A172 (cell line): ENCODE data around the gene ADGRA1. TPM values are rescaled to one million over a fixed set of nuclear protein-coding genes. Genes with fewer than 3 reads are reported as not detected.
A peak's percentile ranks its signal among the peaks of the same experiment; 100 is the strongest.

ENCODE experiments used
- DNase-seq: peaks from one replicate; pipeline ENCODE4 v3.0.0-alpha.2; 2015; ENCODE audit warnings: low spot score
- total RNA-seq: library from RNA; depleted of rRNA; stranded (reverse); fragments of >200 nt; shearing (Covaris generic); gene quantifications from 2 replicates; pipeline ENCODE4 v1.2.3, GENCODE V29; 2014

Gene ADGRA1
- total RNA-seq, 1 experiment from 2014 or later: 0.43 TPM

DNA sequence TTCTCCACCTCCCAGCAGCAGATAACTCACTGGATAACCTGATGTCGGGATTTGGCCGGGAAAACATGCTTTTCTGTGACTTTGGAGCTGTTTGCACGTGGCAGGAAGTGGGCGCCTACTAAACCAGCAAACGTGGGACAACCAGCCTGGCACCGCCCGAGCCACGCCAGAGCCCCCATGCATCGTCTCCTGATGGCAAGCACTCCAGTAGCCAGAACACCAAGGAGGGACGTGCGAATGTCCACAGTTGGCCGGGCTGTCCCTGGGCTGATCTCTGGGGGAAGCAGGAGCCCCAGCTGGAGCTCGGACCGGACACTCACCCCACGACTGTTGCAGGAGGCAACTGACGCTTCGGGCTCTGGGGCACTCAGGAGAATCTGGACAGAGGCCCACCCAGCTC lies 7.1 kb downstream of the ADGRA1 start:
- no peak for DNase-seq

DNA sequence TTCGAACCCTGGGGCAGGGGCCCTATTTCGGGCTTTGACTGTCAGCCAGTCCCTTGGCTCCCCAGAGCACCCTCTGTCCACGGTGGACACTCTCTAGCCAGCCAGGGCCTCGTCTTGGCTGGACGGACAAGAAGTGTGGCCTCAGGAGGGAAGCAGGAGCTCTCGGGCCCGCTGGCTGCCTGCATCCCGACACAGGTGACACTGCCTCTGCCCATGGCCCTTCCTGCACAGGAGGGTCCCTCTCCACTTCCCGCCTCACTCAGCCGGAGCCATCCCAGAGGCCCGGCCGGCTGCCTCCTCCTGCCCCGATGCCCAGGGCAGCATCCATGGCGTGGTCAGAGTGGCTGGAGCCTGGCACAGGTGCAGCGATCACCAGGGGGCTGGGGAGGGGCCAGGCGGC lies 7.9 kb downstream of the ADGRA1 start:
- no peak for DNase-seq

DNA sequence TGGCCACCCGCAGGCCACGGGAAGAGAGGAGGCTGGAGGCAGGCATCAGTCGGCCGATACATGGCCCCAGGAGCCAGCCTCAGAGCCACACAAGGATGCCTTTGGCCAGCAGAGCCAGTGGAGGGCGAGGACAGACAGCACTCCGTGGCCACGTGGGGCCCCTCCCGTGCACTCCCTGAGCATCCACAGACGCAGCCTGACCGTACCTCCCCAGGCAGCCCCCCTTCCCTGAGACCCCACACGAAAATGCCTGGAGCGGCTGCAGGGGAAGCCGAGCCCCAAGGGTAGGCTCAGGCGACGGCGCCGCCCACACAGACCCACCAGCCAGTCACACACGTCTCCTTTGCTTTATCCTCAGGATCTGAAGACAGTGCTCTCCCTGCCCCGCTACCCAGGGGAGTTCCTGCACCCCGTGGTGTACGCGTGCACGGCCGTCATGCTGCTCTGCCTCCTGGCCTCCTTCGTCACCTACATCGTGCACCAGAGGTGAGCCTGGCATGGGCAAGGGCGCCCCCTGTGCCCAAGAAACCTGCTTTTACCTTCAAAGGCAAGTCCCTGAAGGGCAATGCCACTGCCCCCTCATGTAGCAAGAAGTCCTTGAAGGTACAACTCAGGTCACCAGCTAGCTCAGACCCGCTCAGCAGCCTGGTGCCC lies 9.0 kb downstream of the ADGRA1 start:
- no peak for DNase-seq

DNA sequence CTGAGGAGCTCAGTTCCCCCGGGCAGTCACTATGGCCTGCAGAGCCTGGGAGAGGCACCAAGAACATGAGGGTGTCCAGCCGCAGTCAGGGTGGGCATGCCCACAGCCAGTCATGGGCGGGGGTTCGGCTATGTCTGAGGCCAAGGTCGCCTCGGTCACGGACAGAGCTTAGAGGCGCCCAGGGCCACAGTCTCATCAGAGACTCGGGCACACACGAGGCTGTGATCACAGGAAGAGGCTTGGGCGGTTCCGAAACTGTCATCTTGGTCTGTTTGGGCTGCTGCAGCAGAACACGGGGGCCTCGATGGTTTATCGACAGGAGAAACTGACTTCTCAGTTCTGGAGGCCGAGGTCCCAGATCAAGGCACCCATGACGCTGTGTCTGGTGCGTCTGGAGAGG lies 9.7 kb downstream of the ADGRA1 start:
- no peak for DNase-seq

DNA sequence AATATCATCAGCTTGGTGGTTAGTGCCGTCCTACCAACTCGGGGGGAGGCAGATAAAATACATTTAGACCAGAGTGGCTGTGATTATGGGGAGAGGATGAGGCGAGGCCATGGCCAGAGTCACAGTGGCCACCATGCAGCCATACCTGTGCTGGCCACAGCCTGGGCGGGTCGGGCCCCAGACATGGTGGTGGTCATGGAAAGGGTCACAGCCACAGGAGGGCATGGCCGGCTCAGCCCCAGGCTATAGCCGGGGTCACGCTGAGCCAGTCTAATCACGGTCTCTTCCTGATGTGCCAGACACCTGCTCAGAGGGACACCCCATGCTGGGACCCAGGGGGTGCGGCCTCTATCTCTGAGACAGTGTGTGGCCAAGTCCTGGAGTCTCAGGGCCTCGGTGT lies 10.2 kb downstream of the ADGRA1 start:
- no peak for DNase-seq

DNA sequence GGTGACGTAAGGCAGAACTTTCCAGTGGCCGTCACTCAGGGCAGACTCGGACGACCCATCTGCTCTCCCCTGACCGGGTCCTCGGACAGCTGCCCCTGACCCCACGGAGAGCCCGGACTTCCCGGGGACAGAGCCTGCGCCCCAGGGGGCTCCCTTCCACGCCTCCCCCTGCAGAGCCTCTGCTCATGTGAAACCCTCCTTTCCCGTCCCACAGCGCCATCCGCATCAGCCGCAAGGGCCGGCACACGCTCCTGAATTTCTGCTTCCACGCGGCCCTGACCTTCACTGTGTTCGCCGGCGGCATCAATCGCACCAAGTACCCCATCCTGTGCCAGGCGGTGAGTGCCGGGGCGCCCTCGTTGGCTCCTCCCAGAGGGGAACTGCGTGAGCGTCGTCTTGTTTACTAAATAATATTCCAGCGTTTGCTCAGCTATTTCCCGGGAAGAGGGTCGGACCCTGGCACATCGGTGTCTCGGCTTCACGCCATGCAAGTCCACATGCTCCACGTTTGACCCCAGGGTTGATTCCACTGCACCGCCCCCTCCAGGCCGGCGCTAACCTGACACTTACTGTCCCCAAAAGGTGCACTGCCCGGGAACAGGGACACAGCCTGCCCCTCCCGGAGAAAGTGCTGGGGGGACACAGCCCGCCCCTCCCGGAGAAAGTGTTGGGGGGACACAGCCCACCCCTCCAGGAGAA lies 10.9 kb downstream of the ADGRA1 start:
- DNase-seq: no peak

DNA sequence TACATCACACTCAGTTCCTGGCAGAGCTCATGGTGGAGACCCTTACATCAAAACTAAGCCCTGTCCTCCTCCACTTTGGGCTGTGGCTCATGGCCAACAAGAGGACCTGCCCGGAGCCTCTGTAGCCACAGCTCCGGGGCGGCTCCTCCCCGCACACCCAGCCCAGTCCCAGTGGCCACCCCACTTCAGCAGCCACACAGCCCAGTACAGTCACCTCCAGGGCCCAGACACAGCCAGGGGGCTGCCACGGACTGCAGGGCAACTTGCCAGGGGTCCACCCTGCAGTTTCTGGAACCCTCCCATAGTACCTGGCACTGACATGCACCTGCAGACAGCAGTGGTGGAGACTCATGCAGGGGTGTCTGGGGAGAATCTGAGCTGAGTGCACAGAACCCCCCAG lies 11.8 kb downstream of the ADGRA1 start:
- no peak for DNase-seq

DNA sequence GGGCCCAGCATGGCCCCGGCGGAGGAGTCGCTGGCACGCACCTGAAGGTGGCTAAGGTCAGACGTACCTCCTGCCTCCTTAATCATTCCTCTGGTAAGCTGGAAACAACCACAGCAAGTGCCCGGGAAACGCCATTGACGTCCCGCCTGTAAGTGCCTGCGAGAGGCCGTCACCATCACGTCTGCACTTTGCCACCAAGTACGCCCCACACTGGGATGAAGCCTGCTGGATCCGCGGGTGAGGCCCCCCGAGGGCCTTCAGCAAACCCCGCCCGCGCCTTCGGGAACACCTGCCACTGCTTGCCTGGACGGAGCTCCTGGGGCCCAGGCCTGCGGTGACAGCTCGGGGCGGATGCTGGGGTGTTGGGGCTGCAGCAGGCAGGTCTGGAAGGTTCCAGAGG lies 12.5 kb downstream of the ADGRA1 start:
- no peak for DNase-seq

DNA sequence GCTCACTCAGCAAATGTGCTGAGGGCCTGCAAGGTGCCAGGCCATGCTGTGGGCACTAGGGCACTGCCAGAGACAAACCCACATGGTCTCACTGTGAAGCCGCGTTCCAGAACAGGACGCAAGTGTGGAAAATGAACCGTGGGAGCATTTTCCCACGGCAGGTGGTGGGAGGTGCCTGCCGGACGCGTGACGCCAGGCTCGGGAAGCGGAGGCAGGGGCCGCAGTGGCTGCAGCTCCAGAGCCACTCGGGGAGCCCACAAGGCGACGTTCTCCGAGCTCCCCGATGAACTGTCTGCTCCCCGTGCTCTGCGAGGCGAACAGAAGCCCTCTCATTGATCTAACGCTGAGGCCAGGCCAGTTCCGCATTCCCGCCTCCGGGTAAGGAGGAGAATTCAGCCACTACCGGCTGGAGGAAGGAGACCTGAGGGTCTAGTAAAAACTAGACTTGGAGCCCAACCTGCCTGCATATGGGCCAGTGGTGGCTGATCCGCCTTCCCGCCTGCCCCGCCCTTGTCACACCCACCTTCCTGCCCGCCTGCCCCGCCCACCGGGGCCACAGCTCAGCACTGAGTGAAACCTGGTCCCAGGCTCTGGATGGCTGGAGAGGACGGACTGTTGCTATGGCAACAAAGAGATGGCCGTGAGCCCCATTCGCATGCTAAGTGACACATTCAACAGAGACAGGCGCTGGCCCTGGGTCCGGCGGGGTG lies 13.1 kb downstream of the ADGRA1 start:
- DNase-seq: no peak

DNA sequence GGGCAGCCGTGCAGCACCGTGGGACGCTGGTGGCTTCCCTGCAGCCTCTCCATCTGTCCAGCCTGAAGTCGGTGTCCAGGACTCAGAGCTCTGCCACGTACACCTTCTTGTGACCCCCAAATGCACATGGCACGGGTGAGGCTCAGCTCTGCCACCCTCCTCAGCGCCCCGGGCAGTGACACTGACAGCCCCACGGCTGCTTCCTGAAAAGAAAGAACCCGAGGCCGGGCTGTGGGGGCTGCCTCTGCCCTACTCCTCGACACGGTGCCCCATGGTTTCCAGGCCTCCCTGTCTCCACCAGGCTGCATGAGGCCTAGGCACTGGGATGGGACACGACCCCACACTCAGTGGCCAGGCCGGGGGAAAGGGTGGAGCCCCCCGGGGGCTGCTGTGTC lies 13.7 kb downstream of the ADGRA1 start:
- DNase-seq: no peak

DNA sequence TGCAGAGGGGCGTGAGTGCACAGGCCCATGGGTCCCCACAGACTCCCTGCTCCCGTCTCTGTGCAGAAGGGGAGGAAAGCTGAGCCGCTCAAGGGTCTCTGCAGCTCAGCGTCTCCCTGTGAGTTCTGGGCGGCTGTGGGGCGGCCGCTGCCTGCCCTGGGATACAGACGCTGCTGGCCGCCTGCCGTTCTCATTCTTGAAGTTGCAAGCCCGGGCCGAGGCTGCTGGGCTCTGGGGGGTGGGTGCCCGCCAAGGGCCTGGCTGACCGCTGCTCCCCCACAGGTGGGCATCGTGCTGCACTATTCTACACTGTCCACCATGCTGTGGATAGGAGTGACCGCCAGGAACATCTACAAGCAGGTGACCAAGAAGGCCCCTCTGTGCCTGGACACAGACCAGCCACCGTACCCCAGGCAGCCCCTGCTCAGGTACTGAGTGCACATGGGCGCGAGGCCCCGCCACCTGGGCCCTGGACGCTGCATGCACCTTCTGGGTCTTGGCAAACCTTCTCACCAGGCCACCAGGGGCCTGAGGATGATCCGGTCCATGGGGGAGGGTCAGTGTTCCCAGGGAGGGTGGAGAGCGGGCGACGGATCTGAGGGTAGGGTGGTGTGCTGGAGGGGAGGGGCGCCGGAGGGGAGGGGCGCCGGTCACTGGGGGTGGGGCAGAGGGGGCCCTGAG lies 14.8 kb downstream of the ADGRA1 start:
- no peak for DNase-seq

DNA sequence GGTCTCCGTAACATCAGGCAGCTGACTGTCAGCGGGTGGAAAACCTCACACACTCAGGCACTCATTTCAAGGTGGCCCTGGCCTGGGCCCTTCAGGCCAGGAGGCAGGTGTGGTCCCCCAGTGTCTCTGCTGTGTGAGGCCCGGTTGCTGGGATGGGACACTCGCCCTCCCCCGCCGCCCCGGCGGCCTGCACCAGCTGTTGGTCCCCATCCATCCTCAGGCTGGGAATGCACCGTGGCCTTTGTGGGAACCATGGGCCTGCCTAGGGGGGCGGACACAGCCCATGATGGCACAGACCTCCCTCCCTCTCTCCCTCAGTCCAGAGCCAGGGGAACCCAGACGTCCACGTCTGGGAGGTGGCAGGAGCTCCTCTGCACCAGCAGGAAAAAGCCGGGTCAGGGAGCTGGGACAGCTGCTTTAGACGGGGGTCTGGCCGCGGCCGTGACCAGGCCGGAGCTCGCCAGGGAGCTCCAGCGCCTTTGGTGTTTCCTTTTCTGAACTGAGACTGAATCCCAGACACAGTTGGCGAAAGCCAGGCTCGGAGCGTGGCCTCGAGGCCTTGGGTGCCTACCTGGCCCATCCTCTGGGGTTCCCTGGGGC lies 15.7 kb downstream of the ADGRA1 start:
- DNase-seq: no peak

DNA sequence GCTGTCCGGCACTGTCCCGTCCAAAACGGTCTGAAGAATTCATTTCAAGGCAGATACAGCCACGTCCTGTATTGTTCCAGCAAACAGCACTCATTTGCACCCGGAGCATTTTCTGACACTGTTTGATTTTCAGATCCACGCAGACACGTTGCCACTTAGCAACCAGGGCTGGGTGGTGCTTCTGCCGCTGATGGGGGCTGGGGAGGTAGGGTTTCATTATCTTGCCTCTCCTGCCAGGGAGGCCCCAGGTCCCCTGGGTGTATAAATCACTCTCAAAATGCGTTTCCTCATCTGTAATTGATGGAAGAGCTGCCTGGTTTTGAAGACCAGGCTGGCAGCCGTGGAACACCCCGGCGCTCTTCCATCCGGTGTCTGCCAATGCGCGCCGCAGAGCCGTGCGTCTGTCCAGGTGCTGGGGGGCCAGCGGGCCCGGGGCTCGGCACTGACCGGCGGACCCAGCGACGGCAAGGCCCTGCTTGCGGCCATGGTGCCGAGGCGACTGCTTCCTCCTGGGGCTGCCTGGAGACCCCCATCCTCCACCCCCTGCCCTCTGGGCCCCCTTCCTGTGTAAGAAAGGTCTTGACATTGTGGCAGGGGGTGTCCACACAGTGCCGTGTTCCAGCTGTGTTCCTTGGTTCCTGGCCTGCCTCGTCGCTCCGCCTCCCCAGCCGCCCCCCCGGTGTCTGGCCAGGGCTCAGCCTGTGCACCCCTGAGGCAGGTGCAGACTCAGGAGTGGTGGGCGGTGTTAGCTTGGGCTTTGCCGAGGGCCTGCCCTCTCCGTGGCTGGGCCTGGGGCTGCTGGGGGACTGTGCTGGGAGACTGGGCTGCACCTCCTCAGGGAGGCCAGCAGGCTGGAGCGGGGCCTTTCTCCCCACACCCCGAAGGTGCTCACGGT lies 16.6 kb downstream of the ADGRA1 start:
- DNase-seq: no peak

DNA sequence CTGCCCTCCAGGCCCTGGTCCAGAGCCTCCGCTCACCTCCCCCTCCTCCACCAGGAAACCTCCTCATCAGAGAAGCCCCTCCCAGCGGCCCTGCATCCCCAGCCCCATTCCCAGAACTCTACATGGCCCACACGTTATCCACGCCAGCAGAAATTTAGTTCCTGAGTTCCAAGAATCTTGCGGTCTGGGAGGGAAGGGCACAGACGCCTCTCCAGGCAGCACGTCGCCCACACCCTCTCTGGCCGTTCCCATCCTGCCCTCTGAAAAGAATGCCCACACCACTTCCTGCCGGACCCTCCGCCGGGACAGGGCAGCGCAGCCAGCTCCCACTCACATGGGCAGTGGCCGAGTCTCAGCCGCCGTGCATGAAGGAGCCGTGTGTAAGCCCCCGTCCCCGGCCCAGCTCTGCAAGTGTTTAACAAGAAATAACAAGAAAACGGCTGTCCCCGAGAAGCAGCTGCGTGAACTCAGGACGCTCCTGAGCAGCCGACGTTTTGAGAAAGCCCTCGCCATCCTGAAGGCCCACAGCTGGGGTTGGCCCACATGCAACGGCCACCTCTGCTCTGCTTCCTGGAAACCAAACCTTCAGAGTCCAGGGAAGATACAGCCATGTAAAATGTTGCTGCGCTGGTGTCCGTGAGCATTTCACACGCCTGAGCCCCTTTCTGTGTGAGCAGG lies 17.4 kb downstream of the ADGRA1 start:
- no peak for DNase-seq

DNA sequence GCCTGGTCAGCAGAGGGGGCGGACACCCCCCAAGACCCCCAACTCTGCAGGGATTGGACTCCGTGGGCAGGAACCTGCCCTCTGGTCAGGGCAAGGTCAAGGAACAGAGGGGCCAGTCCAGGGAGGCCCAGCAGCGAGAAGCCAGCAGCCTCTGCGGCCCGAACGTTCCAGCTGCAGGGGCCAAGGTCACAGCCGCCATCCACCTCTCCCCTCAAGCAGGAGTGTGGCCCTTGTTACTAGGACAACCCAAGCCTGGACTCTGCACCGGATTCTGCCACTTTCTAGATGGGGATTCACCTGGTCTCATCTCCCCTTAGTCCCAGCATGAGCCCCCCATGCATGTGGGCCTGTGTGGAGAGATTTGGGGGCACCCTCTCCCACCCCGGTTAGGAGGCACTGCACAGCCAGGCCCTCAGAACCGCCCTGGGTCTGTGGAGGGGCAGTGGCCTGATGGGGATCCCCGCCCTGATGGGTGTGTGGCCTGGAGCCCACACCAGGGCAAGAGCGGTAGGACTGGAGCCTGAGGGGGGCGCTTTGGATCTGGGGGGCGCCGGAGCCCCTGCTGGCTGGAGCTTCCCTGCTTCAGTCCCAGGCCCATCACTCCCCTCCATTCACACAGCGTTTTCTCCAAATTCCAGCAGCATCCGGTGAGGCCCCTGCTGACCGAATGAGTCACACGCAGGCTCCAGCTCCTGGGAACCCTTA lies 18.1 kb downstream of the ADGRA1 start:
- no peak for DNase-seq

DNA sequence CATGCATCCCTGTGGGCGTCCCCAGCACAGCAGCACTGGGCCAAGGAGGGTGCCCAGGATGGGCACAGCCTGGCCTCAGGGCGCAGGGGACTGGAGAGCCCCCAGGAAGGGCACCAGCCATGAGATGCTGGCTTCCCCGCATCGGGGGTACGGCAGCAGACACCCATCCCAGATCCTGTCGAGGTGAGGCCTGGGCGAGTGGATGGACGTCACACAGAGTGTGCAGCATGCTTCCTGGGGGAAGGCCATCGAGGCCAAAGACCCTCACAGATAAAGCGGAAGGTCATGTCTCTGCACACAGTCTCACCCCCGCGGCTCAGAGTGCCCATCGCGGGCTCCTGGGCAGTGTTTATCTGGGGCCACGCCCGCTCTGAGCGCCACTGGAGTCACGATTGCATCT lies 18.8 kb downstream of the ADGRA1 start:
- DNase-seq: no peak

DNA sequence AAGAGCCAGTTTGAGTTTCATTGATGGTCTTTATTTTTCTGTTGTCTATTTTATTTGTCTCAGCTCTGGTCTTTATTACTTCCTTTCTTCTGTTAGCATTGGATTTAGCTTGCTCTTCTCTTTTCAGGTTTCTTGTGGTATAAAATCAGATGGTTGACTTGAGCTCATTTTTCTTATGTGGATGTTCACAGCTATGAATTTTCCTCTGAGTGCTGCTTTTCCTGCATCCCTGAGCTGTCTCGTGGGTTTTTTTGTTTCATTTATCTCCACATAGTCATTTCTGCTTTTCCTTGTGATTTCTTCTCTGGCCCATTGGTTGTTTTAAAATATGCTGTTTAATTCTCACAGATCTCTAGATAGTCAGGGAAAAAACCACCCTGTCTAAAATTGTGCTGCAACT lies 19.7 kb downstream of the ADGRA1 start:
- DNase-seq: no peak

DNA sequence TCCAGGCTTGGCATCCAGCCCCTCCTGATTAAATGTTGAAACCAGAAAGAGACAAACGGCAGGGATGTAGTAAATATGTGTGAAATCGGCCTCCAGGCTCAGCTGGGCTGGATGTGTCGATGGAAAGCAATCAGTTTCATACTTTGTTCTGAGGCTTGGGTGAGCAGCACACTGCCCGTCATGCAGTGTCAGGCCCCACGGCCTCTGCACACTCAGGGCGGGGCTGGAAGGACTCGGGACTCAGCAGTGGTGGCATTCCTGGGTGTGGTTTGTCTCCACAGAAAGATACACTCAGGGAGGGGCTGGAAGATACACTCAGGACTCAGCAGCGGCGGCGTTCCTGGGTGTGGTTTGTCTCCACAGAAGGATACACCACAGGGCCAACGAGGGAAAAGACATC lies 22.0 kb downstream of the ADGRA1 start:
- peak; percentile 52 for DNase-seq

DNA sequence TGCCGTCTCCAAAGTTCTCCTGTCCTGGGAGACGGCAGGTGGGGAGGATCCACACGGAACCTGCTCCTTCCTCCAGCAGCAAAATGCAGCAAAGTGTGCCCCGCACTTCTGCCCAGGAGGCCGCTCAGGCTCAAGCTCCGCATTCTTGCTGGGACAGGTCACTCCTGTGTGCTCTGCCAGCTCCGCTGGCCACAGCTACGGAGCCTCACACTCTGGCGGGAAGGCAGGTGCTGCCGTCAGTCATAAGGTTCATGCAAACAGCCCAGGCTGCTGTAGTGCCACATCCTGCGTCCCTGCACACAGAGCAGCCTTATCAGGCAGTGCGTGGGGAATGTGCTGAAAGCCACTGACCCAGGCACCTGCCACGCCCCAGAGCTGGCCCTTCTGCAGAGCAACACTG lies 22.4 kb downstream of the ADGRA1 start:
- peak; percentile 78 for DNase-seq
